Esophagus muscularis mucosa (tissue), 3 donors: Measurements from ENCODE around the gene PPIA.

ENCODE experiments used
- EP300 ChIP-seq: sonication (generic); formaldehyde crosslinking; IDR thresholded peaks from one replicate; pipeline ENCODE4 v1.6.1; 2017; ENCODE audit warnings: antibody characterized with exemption
- TF ChIP-seq, protein P1 (sequence below), 3 experiments: fragments of 200-600 bp in 2 of 3; fragments of 450-650 bp in 1 of 3; sonication (generic) in 2 of 3; IDR thresholded peaks; one replicate each; pipeline ENCODE4 v1.5.1; 2017 to 2019; ENCODE audit warnings: antibody characterized with exemption in 3 of 3, mild to moderate bottlenecking in 2 of 3, moderate library complexity in 1 of 3

DNA sequence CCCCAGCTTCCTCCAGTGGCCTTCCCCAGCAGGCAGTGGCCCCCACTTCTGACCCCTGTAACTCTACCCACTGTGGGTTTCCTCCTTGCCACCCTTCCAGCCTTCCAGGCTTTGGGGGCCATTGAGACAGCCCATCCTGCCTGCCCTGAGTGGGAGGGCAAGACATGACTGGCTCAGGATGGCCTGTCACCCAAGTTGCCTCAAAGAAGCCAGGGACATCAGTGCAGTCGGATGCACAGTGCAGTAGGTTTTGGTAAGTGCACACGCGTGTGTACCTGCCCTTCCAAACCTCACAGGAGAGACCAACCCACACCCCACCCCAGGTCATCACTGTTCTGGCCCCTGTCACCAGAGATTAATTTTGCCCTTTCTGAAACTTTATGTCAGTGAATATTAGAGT lies 25.1 kb upstream of the PPIA start:
- no peak for TF ChIP-seq EP300
- TF ChIP-seq, protein P1, sequence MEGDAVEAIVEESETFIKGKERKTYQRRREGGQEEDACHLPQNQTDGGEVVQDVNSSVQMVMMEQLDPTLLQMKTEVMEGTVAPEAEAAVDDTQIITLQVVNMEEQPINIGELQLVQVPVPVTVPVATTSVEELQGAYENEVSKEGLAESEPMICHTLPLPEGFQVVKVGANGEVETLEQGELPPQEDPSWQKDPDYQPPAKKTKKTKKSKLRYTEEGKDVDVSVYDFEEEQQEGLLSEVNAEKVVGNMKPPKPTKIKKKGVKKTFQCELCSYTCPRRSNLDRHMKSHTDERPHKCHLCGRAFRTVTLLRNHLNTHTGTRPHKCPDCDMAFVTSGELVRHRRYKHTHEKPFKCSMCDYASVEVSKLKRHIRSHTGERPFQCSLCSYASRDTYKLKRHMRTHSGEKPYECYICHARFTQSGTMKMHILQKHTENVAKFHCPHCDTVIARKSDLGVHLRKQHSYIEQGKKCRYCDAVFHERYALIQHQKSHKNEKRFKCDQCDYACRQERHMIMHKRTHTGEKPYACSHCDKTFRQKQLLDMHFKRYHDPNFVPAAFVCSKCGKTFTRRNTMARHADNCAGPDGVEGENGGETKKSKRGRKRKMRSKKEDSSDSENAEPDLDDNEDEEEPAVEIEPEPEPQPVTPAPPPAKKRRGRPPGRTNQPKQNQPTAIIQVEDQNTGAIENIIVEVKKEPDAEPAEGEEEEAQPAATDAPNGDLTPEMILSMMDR (IDR thresholded peaks at IDR 0.05): no peak
